ENCODE results near the gene SMTNL2. TPM values are rescaled to one million over a fixed set of nuclear protein-coding genes. Genes with fewer than 3 reads are reported as not detected.

SMTNL2 gene
- total and polyA plus RNA-seq, 9 of the 15 experiments (the other 6 are each of a cell fraction or from before 2014, with no cell fraction given): not detected

DNA sequence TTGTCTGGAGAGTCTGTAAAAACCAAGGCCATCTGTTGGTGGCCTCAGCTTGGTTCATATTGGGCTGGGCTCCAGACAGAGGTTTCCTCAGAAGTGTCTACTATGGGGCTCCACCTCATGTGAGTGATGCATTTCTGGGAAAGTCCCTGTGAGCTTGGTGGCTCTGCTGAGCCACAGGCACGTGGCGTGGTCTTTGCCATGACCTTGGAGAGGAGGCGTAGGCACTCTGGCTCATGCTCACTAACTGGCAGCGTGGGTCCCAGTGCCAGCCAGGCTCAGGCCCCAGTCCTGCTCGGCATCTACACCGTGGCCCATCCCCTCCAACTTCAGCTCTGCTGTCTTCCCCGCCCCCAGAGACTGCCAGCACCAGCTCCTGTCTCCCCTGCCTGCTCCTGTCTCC is 10.7 kb upstream of the SMTNL2 start:
- Histone ChIP-seq H3K9ac (ENCODE audit: insufficient read depth in 1 of 2, low read depth in 2 of 2, low read length in 2 of 2) (no peak overlapping the region; a peak in 1 of 4 replicates), H3K4me1 (replicated peaks in 1 of 2; ENCODE audit: control insufficient read depth in 2 of 2, insufficient read depth in 2 of 2, low read length in 2 of 2) (peaks cover 0 to 12% of the 10 kb centered on the region in 2 experiments; a peak in 2 of 5 replicates), H3K4me3 (no peak overlapping the region), H4K20me1 (replicated peaks; ENCODE audit: control insufficient read depth, insufficient read depth, low read length) (no peaks in the 10 kb centered on the region), H3K9me1 (ENCODE audit: control insufficient read depth, insufficient read depth, low read length) (no peaks in the 10 kb centered on the region), H3K36me3 (ENCODE audit: control insufficient read depth, insufficient read depth, low read length) (no peaks in the 10 kb centered on the region), H3K4me2 (ENCODE audit: insufficient read depth, low read length) (no peak overlapping the region), H3K27ac (ENCODE audit: extremely low read depth, low read depth, low read length) (no peak overlapping the region), H2AFZ (ENCODE audit: low read depth, low read length) (no peak overlapping the region), H3K9me3 (replicated peaks; ENCODE audit: control insufficient read depth, insufficient read depth, low read depth, low read length) (no peaks in the 10 kb centered on the region), H3K27me3 (ENCODE audit: control insufficient read depth in 2 of 2, insufficient read depth in 2 of 2, low read length in 2 of 2) (peaks cover 12 to 47% of the 10 kb centered on the region in 2 experiments), H3K79me2 (ENCODE audit: control insufficient read depth, insufficient read depth, low read length) (no peaks in the 10 kb centered on the region)
- WGBS (ENCODE audit: insufficient coverage, low coverage, missing lambda C conversion rate): 3% methylated on average over 7 of the region's 7 CpGs
- TF ChIP-seq KLF6 (CRISPR knock-in tag; IDR thresholded peaks at IDR 0.05; ENCODE audit: borderline replicate concordance): no peak
- TF ChIP-seq, protein P1, sequence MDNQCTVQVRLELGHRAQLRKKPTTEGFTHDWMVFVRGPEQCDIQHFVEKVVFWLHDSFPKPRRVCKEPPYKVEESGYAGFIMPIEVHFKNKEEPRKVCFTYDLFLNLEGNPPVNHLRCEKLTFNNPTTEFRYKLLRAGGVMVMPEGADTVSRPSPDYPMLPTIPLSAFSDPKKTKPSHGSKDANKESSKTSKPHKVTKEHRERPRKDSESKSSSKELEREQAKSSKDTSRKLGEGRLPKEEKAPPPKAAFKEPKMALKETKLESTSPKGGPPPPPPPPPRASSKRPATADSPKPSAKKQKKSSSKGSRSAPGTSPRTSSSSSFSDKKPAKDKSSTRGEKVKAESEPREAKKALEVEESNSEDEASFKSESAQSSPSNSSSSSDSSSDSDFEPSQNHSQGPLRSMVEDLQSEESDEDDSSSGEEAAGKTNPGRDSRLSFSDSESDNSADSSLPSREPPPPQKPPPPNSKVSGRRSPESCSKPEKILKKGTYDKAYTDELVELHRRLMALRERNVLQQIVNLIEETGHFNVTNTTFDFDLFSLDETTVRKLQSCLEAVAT (IDR thresholded peaks at IDR 0.05): no peak
- no peak for FAIRE-seq
- in situ Hi-C loops (cut with MboI): no loop called here
- no peak for ATAC-seq
- intact Hi-C loops (cut with micrococcal nuclease): no loop called here
- POLR2A ChIA-PET: interaction anchor here (0.6 kb wide), 1 partner anchor 68 kb away, joined by 3 read pairs; the partner anchor contains the start of gene ALOX15
- BruUV-seq (replicated peaks): no TSS peak
- no peak for DNase-seq (ENCODE audit: extremely low read depth in 1 of 4, low spot score in 3 of 4)
- CTCF ChIA-PET (ENCODE audit: low intra/inter-chr PET ratio): no interaction called here

DNA sequence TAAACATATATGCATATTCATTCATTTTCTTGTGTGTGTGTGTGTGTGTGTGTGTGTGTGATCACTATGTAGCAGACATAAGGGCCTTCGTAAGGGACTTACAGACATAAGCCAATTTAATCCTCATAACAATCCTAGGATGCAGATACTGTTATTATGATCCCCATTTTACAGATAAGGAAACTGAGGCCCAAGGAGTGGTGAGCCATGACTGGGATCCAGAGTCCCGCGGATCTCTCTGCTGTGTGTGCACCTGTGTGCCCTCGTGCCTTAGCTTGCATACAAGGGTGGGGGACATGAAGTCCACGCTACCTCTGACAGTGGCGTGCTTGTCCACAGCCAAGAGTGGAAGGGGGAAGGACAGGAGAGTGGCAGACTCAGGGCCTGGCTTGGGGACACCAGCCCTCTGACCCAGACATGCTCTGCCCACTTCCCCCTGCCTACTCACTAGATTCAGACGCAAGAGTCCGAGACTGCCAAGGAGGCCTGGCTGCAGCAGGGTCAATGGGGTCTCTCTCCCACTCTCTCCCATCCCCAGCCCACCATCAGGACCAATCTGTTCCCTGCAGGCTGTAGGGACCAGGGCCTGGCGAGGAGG is 9.8 kb upstream of the SMTNL2 start:
- ChIA-PET POLR2A (interaction anchor here (0.5 to 0.7 kb wide), 2 partner anchors 51 to 220 kb away, joined by 3 to 4 read pairs; no protein-coding TSS in a partner anchor), CTCF (ENCODE audit: low intra/inter-chr PET ratio) (no interaction called here)
- peaks cover 0 to 12% of the 10 kb centered on the region in 2 experiments; a peak in 2 of 5 replicates for H3K4me1 ChIP-seq (replicated peaks in 1 of 2; ENCODE audit: control insufficient read depth in 2 of 2, insufficient read depth in 2 of 2, low read length in 2 of 2)
- peaks cover 12 to 51% of the 10 kb centered on the region in 2 experiments for H3K27me3 ChIP-seq (ENCODE audit: control insufficient read depth in 2 of 2, insufficient read depth in 2 of 2, low read length in 2 of 2)
- H2AFZ ChIP-seq (ENCODE audit: low read depth, low read length): no peak overlapping the region
- TF ChIP-seq RBM25 (IDR thresholded peaks at IDR 0.05; ENCODE audit: low read depth, low read length, severe bottlenecking) (peak; percentile 74), U2AF2 (optimal IDR thresholded peaks at IDR 0.05; ENCODE audit: low read depth, low read length) (no peak)
- no peaks in the 10 kb centered on the region for H3K9me1 ChIP-seq (ENCODE audit: control insufficient read depth, insufficient read depth, low read length)
- no peak for ATAC-seq
- no peaks in the 10 kb centered on the region for H3K79me2 ChIP-seq (ENCODE audit: control insufficient read depth, insufficient read depth, low read length)
- H4K20me1 ChIP-seq (replicated peaks; ENCODE audit: control insufficient read depth, insufficient read depth, low read length): no peaks in the 10 kb centered on the region
- FAIRE-seq: no peak
- no peak overlapping the region for H3K9ac ChIP-seq (ENCODE audit: insufficient read depth in 1 of 2, low read depth in 2 of 2, low read length in 2 of 2)
- no TSS peak for BruUV-seq (replicated peaks)
- whole genome bisulfite sequencing (ENCODE audit: insufficient coverage, low coverage, missing lambda C conversion rate): 20% methylated on average over 8 of the region's 9 CpGs
- no peak overlapping the region for H3K4me2 ChIP-seq (ENCODE audit: insufficient read depth, low read length)
- no peaks in the 10 kb centered on the region for H3K9me3 ChIP-seq (replicated peaks; ENCODE audit: control insufficient read depth, insufficient read depth, low read depth, low read length)
- H3K27ac ChIP-seq (ENCODE audit: extremely low read depth, low read depth, low read length): no peak overlapping the region
- H3K4me3 ChIP-seq: no peak overlapping the region
- intact Hi-C loops (cut with micrococcal nuclease) (no loop called here), in situ Hi-C loops (cut with MboI) (no loop called here)
- no peak for DNase-seq (ENCODE audit: extremely low read depth in 1 of 4, low spot score in 3 of 4)
- no peaks in the 10 kb centered on the region for H3K36me3 ChIP-seq (ENCODE audit: control insufficient read depth, insufficient read depth, low read length)
